ENCODE results near the gene MYCN. TPM values are rescaled to one million over a fixed set of nuclear protein-coding genes. Genes with fewer than 3 reads are reported as not detected.

Gene MYCN
- total RNA-seq (2014; rRNA removed) (not detected in 2 replicates), Bru-seq, nascent RNA (not detected), BruChase-seq, experiment 1, labeled RNA remaining after a 6-hour chase (not detected), BruChase-seq, experiment 2, labeled RNA remaining after a 2-hour chase (not detected)
- long read RNA-seq: 0 reads

- Histone ChIP-seq H4K20me1 (ENCODE audit: low read length) (no peaks in the 10 kb centered on the region), H3K9ac (ENCODE audit: low read length) (no peak within 1 kb of the TSS), H3K79me2 (ENCODE audit: low read length) (no peaks in the 10 kb centered on the region), H3K27ac (ENCODE audit: low read length) (no peak within 1 kb of the TSS), H3K4me1 (ENCODE audit: insufficient read depth, low read length) (0 out of 2 replicates have a peak, but pooled peaks cover 6% of the 10 kb centered on the region), H2AFZ (ENCODE audit: low read length) (peak within 1 kb of the TSS; percentile 40; the same call in 1 of the 2 replicates), H3F3A (ENCODE audit: low read length, unreplicated experiment) (no peaks in the 10 kb centered on the region), H3K4me3 (ENCODE audit: low read length) (peak within 1 kb of the TSS; percentile 41; the same call in 1 of the 2 replicates), H3K27me3 (ENCODE audit: low read length) (peaks cover 67% of the 10 kb centered on the region), H3K4me2 (ENCODE audit: low read length) (peak within 1 kb of the TSS; percentile 71), H3K36me3 (ENCODE audit: low read depth, low read length) (no peaks in the 10 kb centered on the region), H3K9me3 (ENCODE audit: low read length) (no peaks in the 10 kb centered on the region), H3K9me2 (replicated peaks; ENCODE audit: low read length) (no peaks in the 10 kb centered on the region)
- CTCF ChIA-PET: no interaction called here
- intact Hi-C loops (cut with micrococcal nuclease): loop anchor here (2.0 kb wide), 1 partner anchor 303 kb away; no protein-coding TSS in a partner anchor
- TF ChIP-seq EZH2phosphoT487 (IDR thresholded peaks at IDR 0.05; ENCODE audit: borderline replicate concordance, low read length) (no peak), CTCF (conservative IDR thresholded peaks at IDR 0.05; ENCODE audit: low read depth, low read length) (peak; percentile 76; the same call in 1 of the 2 replicates)
- DNase-seq (no peak), ATAC-seq (peak; percentile 36)
- BruUV-seq (replicated peaks): no TSS peak
- POLR2A ChIA-PET (ENCODE audit: unreplicated experiment): no interaction called here
Measured at GRCh38 chr2:15939854-15940660, at the start of gene MYCN. Gene MYCN, plus strand, starts transcription at chr2:15940550. Its CDS starts 1,515 bp downstream, at chr2:15942065.

DNA sequence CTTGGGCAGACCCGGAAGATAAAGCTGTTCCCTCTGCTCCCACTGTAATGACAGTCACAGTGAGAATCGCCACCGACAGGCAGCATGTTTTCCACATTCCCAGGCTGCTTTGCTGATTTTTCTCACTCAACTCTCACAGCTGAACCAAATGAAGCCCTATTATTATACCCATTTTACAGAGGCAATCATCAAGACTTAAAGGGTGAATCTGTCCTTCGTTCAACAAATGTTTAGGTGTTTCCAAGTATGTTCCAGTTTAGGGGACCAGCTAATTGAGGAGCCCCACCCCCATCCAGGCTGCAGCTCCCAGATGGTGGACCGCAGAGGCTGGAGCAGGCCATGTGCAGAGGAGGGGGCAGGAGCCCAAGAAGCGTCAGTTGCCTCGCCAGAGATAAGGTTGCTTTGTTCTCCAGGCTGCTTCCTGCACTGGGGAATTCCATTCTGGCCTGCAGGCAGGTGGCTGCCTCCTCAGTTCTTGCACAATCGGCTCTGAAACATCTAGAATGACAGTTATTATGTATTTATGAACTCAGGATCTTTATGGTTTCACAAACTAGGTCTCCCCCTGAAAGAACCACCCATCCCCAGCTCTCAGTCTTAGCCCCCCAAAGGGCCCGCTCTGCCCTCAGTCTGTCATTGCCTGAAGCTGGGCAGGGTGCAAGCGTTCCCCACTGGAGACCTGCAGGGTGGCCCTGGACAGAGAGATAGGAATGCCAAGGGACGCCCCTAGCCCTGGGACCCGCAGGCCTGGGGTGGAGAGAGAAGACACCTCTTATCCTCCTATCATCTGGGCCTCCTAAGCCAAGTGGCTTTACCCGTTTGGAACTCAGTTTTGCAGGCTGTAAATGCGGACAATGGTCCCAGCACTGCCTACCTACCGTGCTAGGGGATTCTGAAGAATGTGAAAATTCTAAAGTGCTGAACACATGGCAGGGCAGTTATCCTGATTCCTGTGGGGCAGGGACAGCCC, 49.1 kb upstream of the MYCN start:
- Histone ChIP-seq H3K4me2 (ENCODE audit: low read length) (no peak overlapping the region), H4K20me1 (ENCODE audit: low read length) (no peaks in the 10 kb centered on the region), H3F3A (ENCODE audit: low read length, unreplicated experiment) (no peaks in the 10 kb centered on the region), H3K4me3 (ENCODE audit: low read length) (no peak overlapping the region), H2AFZ (ENCODE audit: low read length) (no peak overlapping the region), H3K9me2 (replicated peaks; ENCODE audit: low read length) (no peaks in the 10 kb centered on the region), H3K4me1 (ENCODE audit: insufficient read depth, low read length) (no peaks in the 10 kb centered on the region), H3K9ac (ENCODE audit: low read length) (no peak overlapping the region), H3K27ac (ENCODE audit: low read length) (no peak overlapping the region), H3K79me2 (ENCODE audit: low read length) (no peaks in the 10 kb centered on the region), H3K9me3 (ENCODE audit: low read length) (no peaks in the 10 kb centered on the region), H3K36me3 (ENCODE audit: low read depth, low read length) (no peaks in the 10 kb centered on the region), H3K27me3 (ENCODE audit: low read length) (peaks cover 40% of the 10 kb centered on the region)
- intact Hi-C loops (cut with micrococcal nuclease): no loop called here
- DNase-seq (peak; percentile 9), ATAC-seq (no peak)
- CTCF ChIA-PET: no interaction called here
- no TSS peak for BruUV-seq (replicated peaks)
- POLR2A ChIA-PET (ENCODE audit: unreplicated experiment): no interaction called here
- TF ChIP-seq EZH2phosphoT487 (IDR thresholded peaks at IDR 0.05; ENCODE audit: borderline replicate concordance, low read length): no peak
- TF ChIP-seq EZH2 (IDR thresholded peaks at IDR 0.05; ENCODE audit: low read length, unreplicated experiment): no peak
- no peak for TF ChIP-seq CTCF (conservative IDR thresholded peaks at IDR 0.05; ENCODE audit: low read depth, low read length)

All from PC-3 (cell line).